PC-3 (cell line): ENCODE results near the gene CLN3. TPM values are rescaled to one million over a fixed set of nuclear protein-coding genes. Genes with fewer than 3 reads are reported as not detected.

Source experiments
- ATAC-seq: fragments of 200-7000 bp; cut with Tn5 transposase; 2 replicates; pipeline ENCODE4 v1.9.1; 2020; ENCODE audit warnings: mild to moderate bottlenecking, moderate library complexity
- BruUV-seq: library from RNA; stranded (reverse); fragments of 400-500 nt; replicated peaks from 2 replicates; lab custom pipeline; 2021; lab: Mats Ljungman, UMichigan
- CTCF ChIA-PET: fragments of 300-600 bp; sonication (Branson Sonifier 250); formaldehyde crosslinking; loops from one replicate; lab custom pipeline; 2022; ENCODE audit warnings: antibody characterized with exemption; lab: Charles Lee
- POLR2A ChIA-PET: fragments of 300-600 bp; sonication (Branson Sonifier 250); formaldehyde crosslinking; loops from one replicate; lab custom pipeline; 2022; ENCODE audit warnings: antibody characterized with exemption; ENCODE audit not compliant: unreplicated experiment; lab: Charles Lee
- DNase-seq: peaks from one replicate; pipeline ENCODE4 v3.0.0-alpha.2; 2015
- H2AFZ ChIP-seq: fragments of 300-600 bp; sonication (generic); 2 replicates; pipeline ENCODE4 v1.6.0; 2016; ENCODE audit warnings: antibody characterized with exemption, low read length
- H3F3A ChIP-seq: fragments of 300-600 bp; sonication (generic); one replicate; pipeline ENCODE4 v1.6.0; 2017; ENCODE audit warnings: antibody characterized with exemption, low read length, control low read depth, mild to moderate bottlenecking; ENCODE audit not compliant: unreplicated experiment
- H3K27ac ChIP-seq: fragments of 300-600 bp; sonication (generic); 2 replicates; pipeline ENCODE4 v1.5.1; 2016; ENCODE audit warnings: mild to moderate bottlenecking, low read length
- H3K27me3 ChIP-seq: fragments of 300-600 bp; sonication (generic); 2 replicates; pipeline ENCODE4 v1.6.1; 2016; ENCODE audit warnings: low read length, mixed read lengths
- H3K36me3 ChIP-seq: fragments of 300-600 bp; sonication (generic); 2 replicates; pipeline ENCODE4 v1.6.1; 2016; ENCODE audit warnings: low read depth, mixed run types, low read length, mixed read lengths
- H3K4me1 ChIP-seq: fragments of 300-600 bp; sonication (generic); 2 replicates; pipeline ENCODE4 v1.5.1; 2016; ENCODE audit warnings: low read length; ENCODE audit not compliant: insufficient read depth
- H3K4me2 ChIP-seq: fragments of 300-600 bp; sonication (generic); 2 replicates; pipeline ENCODE4 v1.6.0; 2016; ENCODE audit warnings: low read length
- H3K4me3 ChIP-seq: fragments of 300-600 bp; sonication (generic); 2 replicates; pipeline ENCODE4 v1.5.1; 2016; ENCODE audit warnings: mild to moderate bottlenecking, low read length, mixed read lengths
- H3K79me2 ChIP-seq: fragments of 300-600 bp; sonication (generic); 2 replicates; pipeline ENCODE4 v1.6.1; 2017; ENCODE audit warnings: low read length, mixed read lengths
- H3K9ac ChIP-seq: fragments of 300-600 bp; sonication (generic); 2 replicates; pipeline ENCODE4 v1.6.0; 2016; ENCODE audit warnings: mild to moderate bottlenecking, low read length
- H3K9me2 ChIP-seq: fragments of 300-600 bp; sonication (generic); replicated peaks from 2 replicates; pipeline ENCODE4 v1.6.1; 2016; ENCODE audit warnings: mixed run types, low read length, mixed read lengths
- H3K9me3 ChIP-seq: fragments of 300-600 bp; sonication (generic); 2 replicates; pipeline ENCODE4 v1.6.1; 2016; ENCODE audit warnings: low read length, mixed read lengths
- H4K20me1 ChIP-seq: fragments of 300-600 bp; sonication (generic); 2 replicates; pipeline ENCODE4 v1.6.1; 2016; ENCODE audit warnings: low read length, mixed read lengths
- CTCF ChIP-seq: fragments of 300-600 bp; sonication (generic); conservative IDR thresholded peaks from 2 replicates; pipeline ENCODE4 v1.5.1; 2017; ENCODE audit warnings: antibody characterized with exemption, low read depth, mild to moderate bottlenecking, low read length
- EZH2 ChIP-seq: fragments of 300-600 bp; sonication (generic); IDR thresholded peaks from one replicate; pipeline ENCODE4 v1.6.1; 2017; ENCODE audit warnings: antibody characterized with exemption, mild to moderate bottlenecking, low read length; ENCODE audit not compliant: unreplicated experiment
- EZH2phosphoT487 ChIP-seq: fragments of 300-600 bp; sonication (generic); IDR thresholded peaks from 2 replicates; pipeline ENCODE4 v1.6.1; 2018; ENCODE audit warnings: mild to moderate bottlenecking, antibody characterized with exemption, low read length, borderline replicate concordance
- intact Hi-C: fragments of 100-400 bp; cut with micrococcal nuclease; formaldehyde crosslinking; loops from 2 replicates; pipeline ENCODE4 v1.9.0; 2023
- total RNA-seq: library from RNA; depleted of rRNA; stranded (reverse); fragments of >200 nt; gene quantifications from 2 replicates; pipeline ENCODE4 v1.2.3, GENCODE V29; 2014

CLN3 gene
- total RNA-seq, 1 experiment from 2014 or later: 13.3 TPM

GRCh38 chr16:28495098-28495793, 3.4 kb upstream of the CLN3 start:
- no peak for TF ChIP-seq EZH2
- TF ChIP-seq EZH2phosphoT487: no peak
- no peak for TF ChIP-seq CTCF
- Histone ChIP-seq H2AFZ (no peak overlapping the region), H3K27ac (no peak overlapping the region), H3K9me2 (no peaks in the 10 kb centered on the region), H3K9me3 (no peaks in the 10 kb centered on the region), H3K36me3 (no peaks in the 10 kb centered on the region), H3K4me1 (no peaks in the 10 kb centered on the region), H3K79me2 (0 out of 2 replicates have a peak, but pooled peaks cover 4% of the 10 kb centered on the region), H3F3A (no peaks in the 10 kb centered on the region), H3K4me3 (no peak overlapping the region), H4K20me1 (no peaks in the 10 kb centered on the region), H3K4me2 (no peak overlapping the region), H3K27me3 (no peaks in the 10 kb centered on the region), H3K9ac (no peak overlapping the region)
- BruUV-seq: no TSS peak
- DNase-seq (no peak), ATAC-seq (no peak)
- ChIA-PET POLR2A (no interaction called here), CTCF (no interaction called here)
- intact Hi-C loops: no loop called here

GRCh38 chr16:28494121-28494851, 2.4 kb upstream of the CLN3 start, which contains the start of gene APOBR:
Gene APOBR (plus strand): TSS chr16:28494643. CDS start chr16:28494682, 39 bp downstream.
- H3K36me3 ChIP-seq: no peaks in the 10 kb centered on the region
- no peak within 1 kb of the TSS for H3K27ac ChIP-seq
- no peak within 1 kb of the TSS for H3K4me3 ChIP-seq
- 0 out of 2 replicates have a peak, but pooled peaks cover 4% of the 10 kb centered on the region for H3K79me2 ChIP-seq
- ATAC-seq (no peak), DNase-seq (no peak)
- ChIA-PET POLR2A (no interaction called here), CTCF (no interaction called here)
- no peaks in the 10 kb centered on the region for H3K4me1 ChIP-seq
- H3K9ac ChIP-seq: no peak within 1 kb of the TSS
- no peaks in the 10 kb centered on the region for H3K9me3 ChIP-seq
- H4K20me1 ChIP-seq: no peaks in the 10 kb centered on the region
- intact Hi-C loops: no loop called here
- no peaks in the 10 kb centered on the region for H3F3A ChIP-seq
- no TSS peak for BruUV-seq
- no peaks in the 10 kb centered on the region for H3K27me3 ChIP-seq
- no peak within 1 kb of the TSS for H2AFZ ChIP-seq
- no peaks in the 10 kb centered on the region for H3K9me2 ChIP-seq
- H3K4me2 ChIP-seq: no peak within 1 kb of the TSS
- TF ChIP-seq EZH2phosphoT487 (no peak), CTCF (no peak), EZH2 (no peak)
